ENCODE results near the gene ANGPTL8. TPM values are rescaled to one million over a fixed set of nuclear protein-coding genes. Genes with fewer than 3 reads are reported as not detected.

Gene ANGPTL8
- polyA plus RNA-seq, 1 experiment, result not detected

DNA sequence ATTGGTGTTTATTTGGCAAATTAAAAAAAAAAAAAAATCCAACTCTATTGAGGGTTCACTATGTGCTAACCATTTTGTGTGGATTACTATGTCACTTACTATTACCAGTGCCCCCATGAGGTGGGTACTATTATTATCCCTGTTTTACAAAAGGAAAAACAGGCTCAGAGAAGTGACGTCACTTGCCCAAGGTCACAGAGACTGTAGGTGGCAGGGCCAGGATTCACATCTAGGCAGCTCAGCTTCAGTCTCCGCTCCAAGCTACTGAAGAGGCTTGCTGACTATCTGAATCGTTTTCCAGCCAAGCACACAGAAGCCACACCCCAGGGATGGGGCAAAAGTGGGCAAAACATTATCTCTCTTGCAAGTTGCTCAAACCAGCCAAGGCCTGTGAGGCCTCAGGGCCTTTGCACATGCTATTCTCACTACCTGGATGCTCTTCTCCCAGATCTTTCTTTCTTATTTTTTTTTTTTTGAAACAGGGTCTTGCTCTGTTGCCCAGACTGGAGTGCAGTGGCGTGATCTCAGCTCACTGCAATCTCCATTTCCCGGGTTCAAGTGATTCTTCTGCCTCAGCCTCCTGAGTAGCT is 4.8 kb upstream of the ANGPTL8 start:
- no peaks in the 10 kb centered on the region for H3K27me3 ChIP-seq (ENCODE audit: control insufficient read depth, insufficient read depth, low read length)
- H3K4me3 ChIP-seq (ENCODE audit: low read depth, low read length), result no peak overlapping the region
- no peak for DNase-seq (ENCODE audit: low read depth, low spot score)
- no peak overlapping the region for H3K27ac ChIP-seq (ENCODE audit: low read depth, low read length)
- peaks cover 4% of the 10 kb centered on the region; the same call in 1 of the 2 replicates for H3K9me3 ChIP-seq (ENCODE audit: control insufficient read depth, insufficient read depth, low read length)
- ChIA-PET CTCF (no interaction called here), POLR2A (no interaction called here)
- TF ChIP-seq, protein P1, sequence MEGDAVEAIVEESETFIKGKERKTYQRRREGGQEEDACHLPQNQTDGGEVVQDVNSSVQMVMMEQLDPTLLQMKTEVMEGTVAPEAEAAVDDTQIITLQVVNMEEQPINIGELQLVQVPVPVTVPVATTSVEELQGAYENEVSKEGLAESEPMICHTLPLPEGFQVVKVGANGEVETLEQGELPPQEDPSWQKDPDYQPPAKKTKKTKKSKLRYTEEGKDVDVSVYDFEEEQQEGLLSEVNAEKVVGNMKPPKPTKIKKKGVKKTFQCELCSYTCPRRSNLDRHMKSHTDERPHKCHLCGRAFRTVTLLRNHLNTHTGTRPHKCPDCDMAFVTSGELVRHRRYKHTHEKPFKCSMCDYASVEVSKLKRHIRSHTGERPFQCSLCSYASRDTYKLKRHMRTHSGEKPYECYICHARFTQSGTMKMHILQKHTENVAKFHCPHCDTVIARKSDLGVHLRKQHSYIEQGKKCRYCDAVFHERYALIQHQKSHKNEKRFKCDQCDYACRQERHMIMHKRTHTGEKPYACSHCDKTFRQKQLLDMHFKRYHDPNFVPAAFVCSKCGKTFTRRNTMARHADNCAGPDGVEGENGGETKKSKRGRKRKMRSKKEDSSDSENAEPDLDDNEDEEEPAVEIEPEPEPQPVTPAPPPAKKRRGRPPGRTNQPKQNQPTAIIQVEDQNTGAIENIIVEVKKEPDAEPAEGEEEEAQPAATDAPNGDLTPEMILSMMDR (IDR thresholded peaks at IDR 0.05; ENCODE audit: low read depth, low read length), result no peak

DNA sequence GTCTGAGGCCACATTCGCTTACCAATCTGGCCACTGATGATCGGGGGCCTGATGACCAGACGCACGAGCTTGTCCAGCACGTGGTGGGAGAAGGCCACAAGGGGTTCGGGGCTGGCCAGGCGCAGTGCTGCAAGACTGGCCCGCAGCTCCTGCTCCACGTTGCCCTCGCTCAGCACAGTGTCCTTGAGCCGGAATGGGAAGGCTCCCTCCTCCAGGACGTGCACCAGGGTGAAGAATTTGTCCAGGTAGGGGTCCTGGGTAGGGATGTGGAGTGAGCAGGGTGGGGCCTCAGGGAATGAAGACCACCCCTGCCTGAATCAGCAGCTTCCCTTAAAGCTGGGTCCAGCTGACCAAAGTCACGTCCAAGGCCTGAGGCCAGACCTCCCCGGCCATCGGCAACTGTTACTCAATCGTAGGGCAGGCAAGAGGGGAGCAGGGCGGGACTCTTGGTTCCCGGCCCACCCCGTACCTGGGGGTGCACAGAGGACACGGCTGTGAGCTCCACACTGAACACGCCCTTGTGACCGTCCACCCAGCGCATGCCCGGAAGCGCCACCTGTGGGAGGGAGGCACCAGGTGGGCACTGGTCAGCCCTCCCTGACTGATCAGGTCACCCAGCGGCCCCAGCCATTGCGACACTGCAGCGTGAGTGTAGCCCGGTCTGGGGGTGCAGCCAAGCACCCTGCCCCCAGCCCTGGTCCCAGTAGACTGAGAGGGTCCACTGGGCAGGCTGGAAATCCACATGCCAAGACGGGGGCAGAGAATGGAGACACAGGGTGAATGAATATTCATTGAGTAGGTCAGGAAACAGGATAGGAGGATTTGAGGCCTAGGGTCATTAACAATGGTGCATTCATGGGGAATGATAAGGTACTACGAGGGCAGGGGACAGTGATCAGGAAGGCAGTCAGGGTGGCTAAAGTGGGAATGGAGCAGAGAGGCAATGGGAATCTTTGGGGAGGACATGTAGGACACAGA is 2.8 kb upstream of the ANGPTL8 start:
- ChIA-PET CTCF (interaction anchor here (1.0 kb wide), 1 partner anchor 246 kb away, joined by 7 read pairs; no protein-coding TSS in a partner anchor), POLR2A (interaction anchor here (0.7 kb wide), 1 partner anchor 98 kb away, joined by 4 read pairs; no protein-coding TSS in a partner anchor)

DNA sequence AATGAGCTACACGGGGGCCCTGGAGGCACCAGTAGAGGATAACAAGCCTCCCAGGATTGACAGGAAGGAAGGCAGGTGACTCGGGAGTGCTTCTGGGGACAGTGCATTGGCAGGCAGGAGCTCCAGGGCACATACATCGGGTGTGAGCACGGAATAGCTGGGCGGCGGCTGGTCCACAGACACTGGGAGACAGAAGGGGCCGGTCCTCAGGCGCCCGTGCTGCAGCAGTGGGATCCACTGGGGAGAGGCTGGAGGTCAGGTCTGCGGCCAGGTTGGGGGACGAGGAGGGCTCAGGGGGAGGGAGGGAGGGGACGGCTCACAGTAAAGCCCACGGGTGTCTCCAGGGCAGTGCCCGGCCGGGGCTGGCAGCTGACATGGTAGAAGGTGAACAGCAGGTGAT is 2.1 kb upstream of the ANGPTL8 start:
- CTCF ChIA-PET, result interaction anchor here (0.6 to 1.0 kb wide), 2 partner anchors 19 to 246 kb away, joined by 4 to 7 read pairs; no protein-coding TSS in a partner anchor

More for the DNA sequence above, 2.8 kb upstream of the ANGPTL8 start:
- Histone ChIP-seq H3K9me3 (ENCODE audit: control insufficient read depth, insufficient read depth, low read length) (peaks cover 6% of the 10 kb centered on the region; the same call in 1 of the 2 replicates), H3K27me3 (ENCODE audit: control insufficient read depth, insufficient read depth, low read length) (no peaks in the 10 kb centered on the region), H3K27ac (ENCODE audit: low read depth, low read length) (no peak overlapping the region), H3K4me3 (ENCODE audit: low read depth, low read length) (no peak overlapping the region)
- no peak for DNase-seq (ENCODE audit: low read depth, low spot score)
- TF ChIP-seq, protein P1 (IDR thresholded peaks at IDR 0.05; ENCODE audit: low read depth, low read length), result no peak

DNA sequence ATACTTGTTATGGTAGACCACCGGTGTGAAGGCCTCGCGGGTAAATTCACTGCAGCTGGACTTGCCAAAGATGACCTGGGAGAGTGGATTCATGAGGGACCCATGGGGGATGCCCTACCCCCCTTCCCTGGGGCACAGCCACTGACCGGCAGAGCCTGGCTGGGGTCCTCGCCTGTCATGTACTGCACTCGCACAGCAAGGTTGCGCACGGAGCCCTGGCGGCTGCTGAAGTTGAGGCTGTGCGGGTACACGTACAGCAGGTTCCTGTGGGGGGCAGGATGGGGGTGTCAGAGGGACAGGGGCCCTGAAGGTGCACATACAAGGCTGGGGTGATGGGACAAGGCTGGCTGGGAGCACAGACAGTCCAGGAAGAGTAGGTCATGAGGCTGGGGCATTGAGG is 1.4 kb upstream of the ANGPTL8 start:
- Histone ChIP-seq H3K27ac (ENCODE audit: low read depth, low read length) (no peak overlapping the region), H3K4me3 (ENCODE audit: low read depth, low read length) (no peak overlapping the region), H3K27me3 (ENCODE audit: control insufficient read depth, insufficient read depth, low read length) (no peaks in the 10 kb centered on the region), H3K9me3 (ENCODE audit: control insufficient read depth, insufficient read depth, low read length) (peaks cover 6% of the 10 kb centered on the region; the same call in 1 of the 2 replicates)
- TF ChIP-seq, protein P1 (IDR thresholded peaks at IDR 0.05; ENCODE audit: low read depth, low read length), result no peak
- ChIA-PET CTCF (no interaction called here), POLR2A (no interaction called here)
- DNase-seq (ENCODE audit: low read depth, low spot score), result no peak

More for the DNA sequence above, 2.1 kb upstream of the ANGPTL8 start:
- Histone ChIP-seq H3K27ac (ENCODE audit: low read depth, low read length) (no peak overlapping the region), H3K27me3 (ENCODE audit: control insufficient read depth, insufficient read depth, low read length) (no peaks in the 10 kb centered on the region), H3K4me3 (ENCODE audit: low read depth, low read length) (no peak overlapping the region), H3K9me3 (ENCODE audit: control insufficient read depth, insufficient read depth, low read length) (peaks cover 6% of the 10 kb centered on the region; the same call in 1 of the 2 replicates)
- no peak for DNase-seq (ENCODE audit: low read depth, low spot score)
- TF ChIP-seq, protein P1 (IDR thresholded peaks at IDR 0.05; ENCODE audit: low read depth, low read length), result no peak
- POLR2A ChIA-PET, result no interaction called here
